HCT116 (cell line): ENCODE results near the gene TM7SF2. TPM values are rescaled to one million over a fixed set of nuclear protein-coding genes. Genes with fewer than 3 reads are reported as not detected.

Experiments used
- ATAC-seq: fragments of 200-7000 bp; cut with Tn5 transposase; 2 replicates; pipeline ENCODE4 v1.9.1; 2020; ENCODE audit warnings: mild to moderate bottlenecking, moderate library complexity
- BruUV-seq: library from RNA; stranded (reverse); fragments of 400-500 nt; replicated peaks from 2 replicates; lab custom pipeline; 2021; lab: Mats Ljungman, UMichigan
- CTCF ChIA-PET: fragments of 300-600 bp; sonication (Branson Sonifier 250); formaldehyde crosslinking; loops from one replicate; lab custom pipeline; 2021; ENCODE audit warnings: antibody characterized with exemption; lab: Charles Lee
- POLR2A ChIA-PET: fragments of 300-600, 350-600 bp; sonication (Branson Sonifier 250); formaldehyde crosslinking; loops from one replicate; lab custom pipeline; 2021; ENCODE audit warnings: antibody characterized with exemption; lab: Charles Lee
- RAD21 ChIA-PET, 2 experiments: fragments of 300-600 bp; sonication (Branson Sonifier 250); formaldehyde crosslinking; loops; one replicate each; lab custom pipeline; 2023; ENCODE audit warnings: low total read pairs in 2 of 2; ENCODE audit not compliant: uncharacterized antibody in 2 of 2, unreplicated experiment in 2 of 2, low non-redundant PET in 1 of 2; lab: Charles Lee
- DNase-seq: peaks from one replicate; pipeline ENCODE4 v3.0.0-alpha.2; 2010; ENCODE audit warnings: low read depth, low spot score
- H2AFZ ChIP-seq: fragments of 200-600 bp; shearing (Covaris generic), sonication (generic); 2 replicates; pipeline ENCODE4 v1.6.1; 2017; ENCODE audit warnings: low read depth, mixed run types, mixed read lengths, antibody characterized with exemption, low read length; ENCODE audit not compliant: poor library complexity, severe bottlenecking
- H3K27ac ChIP-seq: 2 replicates; pipeline ENCODE4 v1.5.1; 2012; ENCODE audit warnings: low read depth, low read length
- H3K27me3 ChIP-seq: fragments of 200-600 bp; sonication (generic); 2 replicates; pipeline ENCODE4 v1.6.1; 2016; ENCODE audit warnings: mixed run types, low read length, mixed read lengths; ENCODE audit not compliant: insufficient read depth
- H3K36me3 ChIP-seq, 2 experiments: fragments of 200-500 bp in 1 of 2; fragments of 200-600 bp in 1 of 2; sonication (Bioruptor generic) in 1 of 2; sonication (generic) in 1 of 2; 2 replicates each; pipeline versions ENCODE4 v1.5.1 to v1.6.1; 2014 to 2016; ENCODE audit warnings: low read length in 2 of 2, inconsistent platforms in 1 of 2, mixed read lengths in 1 of 2, mixed run types in 1 of 2; ENCODE audit not compliant: insufficient read depth in 2 of 2, control insufficient read depth in 1 of 2
- H3K4me1 ChIP-seq, 2 experiments: fragments of 200-600 bp in 1 of 2; sonication (generic) in 1 of 2; 2 replicates each; pipeline versions ENCODE4 v1.5.1 to v1.6.1; 2012 to 2017; ENCODE audit warnings: low read length in 2 of 2, inconsistent platforms in 1 of 2, mild to moderate bottlenecking in 1 of 2, mixed read lengths in 1 of 2, mixed run types in 1 of 2, moderate library complexity in 1 of 2; ENCODE audit not compliant: insufficient read depth in 2 of 2, control insufficient read depth in 1 of 2
- H3K4me2 ChIP-seq: fragments of 200-600 bp; sonication (generic); 2 replicates; pipeline ENCODE4 v1.6.1; 2017; ENCODE audit warnings: mixed run types, low read length, mixed read lengths
- H3K4me3 ChIP-seq, 2 experiments: fragments of 200-600 bp in 1 of 2; sonication (generic) in 1 of 2; replicated peaks in 1 of 2; 2 replicates each; pipeline ENCODE4 v1.5.1; 2011 to 2016; ENCODE audit warnings: low read length in 2 of 2, control low read depth in 1 of 2, low read depth in 1 of 2, mild to moderate bottlenecking in 1 of 2, mixed read lengths in 1 of 2, mixed run types in 1 of 2
- H3K79me2 ChIP-seq: fragments of 200-600 bp; sonication (generic); 2 replicates; pipeline ENCODE4 v1.6.1; 2017; ENCODE audit warnings: mild to moderate bottlenecking, mixed run types, low read length, moderate library complexity, mixed read lengths; ENCODE audit not compliant: insufficient read depth
- H3K9ac ChIP-seq: fragments of 200-600 bp; sonication (generic); 2 replicates; pipeline ENCODE4 v1.6.1; 2016; ENCODE audit warnings: low read length, mixed read lengths
- H3K9me2 ChIP-seq: fragments of 200-600 bp; sonication (generic), shearing (Covaris generic); 2 replicates; pipeline ENCODE4 v1.6.1; 2017; ENCODE audit warnings: mixed run types, mild to moderate bottlenecking, moderate library complexity; ENCODE audit not compliant: insufficient read depth
- H3K9me3 ChIP-seq, 2 experiments: fragments of 200-500 bp in 1 of 2; fragments of 200-600 bp in 1 of 2; sonication (Bioruptor generic) in 1 of 2; sonication (generic) in 1 of 2; 2 replicates each; pipeline ENCODE4 v1.6.1; 2014 to 2017; ENCODE audit warnings: low read length in 2 of 2, mixed read lengths in 2 of 2, inconsistent platforms in 1 of 2, low read depth in 1 of 2, mild to moderate bottlenecking in 1 of 2, mixed run types in 1 of 2, moderate library complexity in 1 of 2; ENCODE audit not compliant: control insufficient read depth in 1 of 2, insufficient read depth in 1 of 2
- H4K20me1 ChIP-seq: fragments of 200-600 bp; sonication (generic), shearing (Covaris generic); 2 replicates; pipeline ENCODE4 v1.6.1; 2017; ENCODE audit warnings: mixed run types, mild to moderate bottlenecking, moderate library complexity; ENCODE audit not compliant: insufficient read depth
- ATF3 ChIP-seq: IDR thresholded peaks from 2 replicates; pipeline ENCODE4 v1.6.1; 2012
- CBX3 ChIP-seq: IDR thresholded peaks from 2 replicates; pipeline ENCODE4 v1.6.1; 2012; ENCODE audit warnings: low read depth
- CEBPB ChIP-seq: IDR thresholded peaks from 2 replicates; pipeline ENCODE4 v1.6.1; 2012; ENCODE audit warnings: low read depth
- ELF1 ChIP-seq: IDR thresholded peaks from 2 replicates; pipeline ENCODE4 v1.6.1; 2012; ENCODE audit warnings: low read depth, borderline replicate concordance
- EZH2 ChIP-seq: fragments of 200-600 bp; sonication (generic); IDR thresholded peaks from 2 replicates; pipeline ENCODE4 v1.6.1; 2017; ENCODE audit warnings: antibody characterized with exemption, mixed run types
- EZH2phosphoT487 ChIP-seq: fragments of 200-600 bp; IDR thresholded peaks from 2 replicates; pipeline ENCODE4 v1.6.1; 2018; ENCODE audit warnings: antibody characterized with exemption, borderline replicate concordance
- JUND ChIP-seq: IDR thresholded peaks from 2 replicates; pipeline ENCODE4 v1.6.1; 2012
- MAX ChIP-seq: IDR thresholded peaks from 2 replicates; pipeline ENCODE4 v1.6.1; 2012
- POLR2A ChIP-seq: IDR thresholded peaks from 2 replicates; pipeline ENCODE4 v1.7.0; 2011; ENCODE audit warnings: borderline replicate concordance; ENCODE audit not compliant: insufficient read depth, insufficient read length; ENCODE audit errors: extremely low read depth
- RAD21 ChIP-seq: IDR thresholded peaks from 2 replicates; pipeline ENCODE4 v1.6.1; 2012; ENCODE audit warnings: low read depth, mild to moderate bottlenecking
- SP1 ChIP-seq: IDR thresholded peaks from 2 replicates; pipeline ENCODE4 v1.6.1; 2012; ENCODE audit warnings: low read depth
- YY1 ChIP-seq: IDR thresholded peaks from 2 replicates; pipeline ENCODE4 v1.6.1; 2011; ENCODE audit warnings: low read length, low read depth, moderate library complexity, mild to moderate bottlenecking; ENCODE audit not compliant: insufficient replicate concordance; ENCODE audit errors: extremely low read depth
- ZFX ChIP-seq: fragments of 450-650 bp; IDR thresholded peaks from 2 replicates; pipeline ENCODE4 v1.6.1; 2017
- intact Hi-C: fragments of 100-400 bp; cut with micrococcal nuclease; formaldehyde crosslinking; loops from 2 replicates; pipeline ENCODE4 v1.10.0; 2022
- total RNA-seq: library from RNA; stranded (reverse); gene quantifications from one replicate; pipeline ENCODE4 v1.2.1, GENCODE V29; 2021; ENCODE audit not compliant: unreplicated experiment

Gene TM7SF2
- total RNA-seq, 1 experiment from 2014 or later: 52.9 TPM

- no peak for TF ChIP-seq CBX3
- TF ChIP-seq RAD21: no peak
- TF ChIP-seq EZH2: no peak
- TF ChIP-seq MAX: no peak
- no peak for TF ChIP-seq YY1
- TF ChIP-seq ELF1: no peak
- no peak for TF ChIP-seq SP1
- TF ChIP-seq JUND: no peak
- TF ChIP-seq, all 23 proteins: peak for 0
- H3K4me2 ChIP-seq: no peak overlapping the region
- no peak for DNase-seq
- H3K9me2 ChIP-seq: no peaks in the 10 kb centered on the region
- H3K36me3 ChIP-seq: no peaks in the 10 kb centered on the region
- POLR2A ChIA-PET: no interaction called here
- no peak overlapping the region for H3K9ac ChIP-seq
- intact Hi-C loops: no loop called here
- RAD21 ChIA-PET: no interaction called here
- H3K4me3 ChIP-seq: no peak overlapping the region
- no peaks in the 10 kb centered on the region for H3K9me3 ChIP-seq
- BruUV-seq: no TSS peak
- peaks cover 0 to 6% of the 10 kb centered on the region in 2 experiments; a peak in 1 of 4 replicates for H3K4me1 ChIP-seq
- H3K27ac ChIP-seq: no peak overlapping the region
- H3K79me2 ChIP-seq: no peaks in the 10 kb centered on the region
- H2AFZ ChIP-seq: no peak overlapping the region
- H4K20me1 ChIP-seq: no peaks in the 10 kb centered on the region
- H3K27me3 ChIP-seq: no peaks in the 10 kb centered on the region
- CTCF ChIA-PET: no interaction called here
- no peak for ATAC-seq
Observed at GRCh38 chr11:65157336-65157735, 45.7 kb downstream of the TM7SF2 start.

- intact Hi-C loops: no loop called here
- no peak for TF ChIP-seq ZFX
- no peak for TF ChIP-seq POLR2A
- TF ChIP-seq EZH2phosphoT487: no peak
- no peak for TF ChIP-seq ATF3
- TF ChIP-seq CEBPB: no peak
- no peak overlapping the region for H3K4me3 ChIP-seq
Observed at GRCh38 chr11:65159012-65159411, 47.3 kb downstream of the TM7SF2 start.

More at GRCh38 chr11:65159012-65159411, 47.3 kb downstream of the TM7SF2 start:
- DNase-seq (no peak), ATAC-seq (no peak)
- Histone ChIP-seq H3K4me2 (no peak overlapping the region), H3K9me2 (no peaks in the 10 kb centered on the region), H3K4me1 (no peaks in the 10 kb centered on the region), H3K27ac (no peak overlapping the region), H3K9ac (no peak overlapping the region), H2AFZ (no peak overlapping the region), H3K27me3 (no peaks in the 10 kb centered on the region), H3K9me3 (no peaks in the 10 kb centered on the region), H4K20me1 (no peaks in the 10 kb centered on the region), H3K79me2 (no peaks in the 10 kb centered on the region), H3K36me3 (no peaks in the 10 kb centered on the region)
- BruUV-seq: no TSS peak
- POLR2A ChIA-PET: interaction anchor here (1.1 kb wide), 1 partner anchor 11 kb away, joined by 3 read pairs; the partner anchor contains the start of gene SPDYC
- RAD21 ChIA-PET: no interaction called here
- CTCF ChIA-PET: no interaction called here
